GM12891 (cell line): ENCODE data around the gene MAPT.
"Not testable (repeated sequence)": the region's sequence is repeated elsewhere in the genome, so short reads cannot be mapped to it uniquely, and the experiment has no call there.

Experiments used
- DNase-seq: peaks from one replicate; pipeline ENCODE4 v3.0.0; 2011; ENCODE audit warnings: low spot score; ENCODE audit not compliant: insufficient read length
- FAIRE-seq: peaks from 2 replicates; lab custom pipeline; 2011; peaks lifted over from hg19 to GRCh38; lab: Jason Lieb, UNC
- PAX5 ChIP-seq: IDR thresholded peaks from 2 replicates; pipeline ENCODE4 v1.6.1; 2011; ENCODE audit warnings: low read length, moderate library complexity, mild to moderate bottlenecking; ENCODE audit not compliant: insufficient read depth, severe bottlenecking
- POLR2A ChIP-seq: IDR thresholded peaks from 2 replicates; pipeline ENCODE4 v1.6.1; 2011; ENCODE audit warnings: low read depth, low read length, control low read depth
- POLR2AphosphoS5 ChIP-seq: IDR thresholded peaks from 2 replicates; pipeline ENCODE4 v1.6.1; 2011; ENCODE audit warnings: low read depth, low read length, control low read depth
- POU2F2 ChIP-seq: IDR thresholded peaks from 2 replicates; pipeline ENCODE4 v1.6.1; 2011; ENCODE audit warnings: low read depth, mild to moderate bottlenecking, control low read depth, low read length, moderate library complexity
- SPI1 ChIP-seq: IDR thresholded peaks from 2 replicates; pipeline ENCODE4 v1.6.1; 2011; ENCODE audit warnings: low read depth, low read length, control low read depth
- TAF1 ChIP-seq: IDR thresholded peaks from 2 replicates; pipeline ENCODE4 v1.6.1; 2011; ENCODE audit warnings: low read depth, low read length, control low read depth

Gene MAPT

DNA sequence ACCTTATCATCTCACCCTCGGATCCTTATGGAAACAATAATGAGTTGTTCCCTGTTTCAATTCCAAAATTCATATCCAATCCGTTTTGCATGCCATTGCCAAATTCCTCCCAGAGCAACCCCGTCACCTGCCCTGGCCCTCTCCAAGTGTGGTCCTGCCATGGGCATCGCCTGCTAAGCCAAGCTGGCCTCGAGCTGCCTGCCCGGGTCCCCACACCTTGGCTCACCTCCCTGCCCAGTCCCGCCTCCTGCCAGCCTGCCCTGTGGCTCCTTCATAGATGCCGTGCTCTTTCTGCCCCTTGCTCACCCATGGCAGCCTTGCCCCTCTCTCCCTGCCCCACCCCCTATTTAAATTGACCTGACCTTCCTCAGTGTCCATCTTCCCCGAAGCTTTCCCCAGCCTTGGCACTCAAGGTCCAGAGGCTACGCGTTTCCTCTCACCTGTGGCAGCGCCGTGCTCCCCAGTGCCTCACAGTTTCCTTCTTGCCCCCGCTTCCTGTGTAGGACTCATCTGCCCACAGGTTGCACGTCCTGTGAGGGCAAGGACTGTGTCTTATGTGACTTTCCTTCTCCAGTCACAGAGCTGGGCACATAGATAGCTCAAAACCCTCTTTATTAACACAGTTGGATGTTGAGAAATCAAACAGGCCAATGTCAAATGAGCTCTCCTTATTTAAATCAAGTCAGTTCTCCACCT, 12.7 kb downstream of the MAPT start:
- DNase-seq: no peak
- FAIRE-seq: no peak

DNA sequence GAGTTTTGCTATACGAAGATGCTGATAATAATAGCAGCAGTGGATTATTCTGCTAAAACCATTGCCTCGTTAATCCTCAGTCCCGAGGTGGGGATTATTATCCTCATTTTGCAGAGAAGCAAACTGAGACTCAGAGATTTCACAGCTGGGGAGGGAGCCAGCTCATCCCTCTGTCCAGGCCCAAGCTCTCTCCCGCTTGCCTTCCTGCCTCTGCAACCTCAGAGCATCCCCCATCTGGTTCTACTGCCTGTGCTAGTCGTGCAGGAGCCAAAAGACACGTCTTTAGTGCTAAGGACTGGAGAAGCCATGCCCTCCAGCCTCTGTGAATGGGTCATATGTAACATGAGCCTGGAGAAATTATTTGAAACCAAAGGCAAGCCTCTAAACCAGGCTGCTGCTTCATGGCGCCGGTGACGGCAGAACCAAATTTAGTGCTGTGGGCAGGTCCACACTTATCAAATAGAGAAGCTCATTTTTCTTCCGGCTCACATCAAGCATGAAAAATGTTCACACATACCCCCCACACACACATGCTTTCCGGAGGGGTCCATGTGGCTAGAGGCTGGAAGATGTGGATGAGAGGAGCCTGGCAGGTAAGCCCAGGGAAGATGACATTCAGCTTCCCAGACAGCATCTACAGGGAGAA, 13.5 kb downstream of the MAPT start:
- FAIRE-seq (no peak), DNase-seq (no peak)
- TF ChIP-seq POLR2A (no peak), POLR2AphosphoS5 (no peak), TAF1 (no peak), SPI1 (no peak), POU2F2 (no peak), PAX5 (no peak)

More for the DNA sequence above, 12.7 kb downstream of the MAPT start:
- no peak for TF ChIP-seq POLR2A
- no peak for TF ChIP-seq TAF1
- no peak for TF ChIP-seq SPI1
- no peak for TF ChIP-seq PAX5
- TF ChIP-seq POU2F2: no peak
- no peak for TF ChIP-seq POLR2AphosphoS5

DNA sequence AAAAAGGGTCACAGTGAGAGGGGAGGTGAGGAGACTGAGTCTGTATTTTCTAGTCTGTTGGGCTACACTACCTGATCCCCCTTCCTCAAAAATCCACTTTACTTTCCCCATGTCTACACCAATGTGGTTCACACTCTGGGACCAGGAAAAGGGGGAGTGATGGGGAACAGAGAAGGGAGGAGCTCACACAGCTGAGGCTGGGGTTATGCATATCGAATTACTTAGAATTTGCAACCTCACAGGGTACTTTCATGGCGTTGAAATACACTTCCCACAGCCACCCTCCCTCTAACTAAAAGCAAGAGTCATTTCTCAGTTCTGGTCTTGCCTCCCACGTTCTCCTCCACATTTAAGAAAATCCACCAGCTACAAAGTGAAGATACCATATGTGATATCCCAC, 14.1 kb downstream of the MAPT start:
- no peak for DNase-seq
- no peak for FAIRE-seq
- TF ChIP-seq PAX5: no peak
- no peak for TF ChIP-seq TAF1
- no peak for TF ChIP-seq SPI1
- no peak for TF ChIP-seq POLR2A
- TF ChIP-seq POLR2AphosphoS5: no peak
- no peak for TF ChIP-seq POU2F2

DNA sequence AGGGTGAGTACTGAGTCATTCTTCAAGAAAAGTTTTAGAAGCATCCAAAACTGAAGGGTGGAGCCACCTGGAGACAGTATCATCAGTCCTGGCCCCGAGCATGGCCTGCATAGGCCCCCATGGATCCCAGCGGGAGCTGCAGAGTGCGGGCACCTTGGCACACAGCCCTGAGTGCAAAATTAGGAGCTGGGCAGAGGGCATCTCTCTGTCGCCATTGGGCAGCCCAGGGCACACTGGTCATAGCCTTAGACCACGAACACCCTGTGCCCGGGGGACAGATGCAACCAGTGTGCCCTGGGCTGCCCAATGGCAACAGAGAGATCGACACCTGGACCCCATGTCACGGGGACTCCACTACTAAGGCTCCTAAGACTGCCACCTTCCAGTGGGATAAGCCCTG, 14.6 kb downstream of the MAPT start:
- no peak for TF ChIP-seq POLR2AphosphoS5
- TF ChIP-seq POLR2A: no peak
- DNase-seq (no peak), FAIRE-seq (no peak)

DNA sequence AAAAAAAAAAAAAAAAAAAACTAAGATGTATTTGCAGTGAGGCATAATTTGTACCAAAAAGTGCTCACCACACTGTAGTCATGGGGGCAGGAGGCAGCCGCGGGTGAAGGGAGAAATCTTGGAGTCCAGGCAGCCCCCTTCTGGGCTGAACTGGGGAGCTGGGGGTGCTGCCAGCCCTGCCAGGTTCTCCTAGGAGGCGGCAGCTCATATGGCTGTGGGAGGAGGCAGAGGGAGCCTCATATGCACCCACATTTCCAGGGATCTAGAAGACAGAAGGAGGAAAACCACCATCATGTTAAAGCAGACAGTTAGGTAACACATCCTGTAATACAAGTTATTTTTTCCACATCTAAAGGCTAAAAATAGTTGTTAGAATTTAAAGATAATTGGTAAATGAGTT, 16.3 kb downstream of the MAPT start:
- FAIRE-seq (no peak), DNase-seq (no peak)
- TF ChIP-seq POLR2A: no peak
- TF ChIP-seq SPI1: no peak
- no peak for TF ChIP-seq PAX5
- TF ChIP-seq POLR2AphosphoS5: no peak
- no peak for TF ChIP-seq POU2F2
- TF ChIP-seq TAF1: no peak

DNA sequence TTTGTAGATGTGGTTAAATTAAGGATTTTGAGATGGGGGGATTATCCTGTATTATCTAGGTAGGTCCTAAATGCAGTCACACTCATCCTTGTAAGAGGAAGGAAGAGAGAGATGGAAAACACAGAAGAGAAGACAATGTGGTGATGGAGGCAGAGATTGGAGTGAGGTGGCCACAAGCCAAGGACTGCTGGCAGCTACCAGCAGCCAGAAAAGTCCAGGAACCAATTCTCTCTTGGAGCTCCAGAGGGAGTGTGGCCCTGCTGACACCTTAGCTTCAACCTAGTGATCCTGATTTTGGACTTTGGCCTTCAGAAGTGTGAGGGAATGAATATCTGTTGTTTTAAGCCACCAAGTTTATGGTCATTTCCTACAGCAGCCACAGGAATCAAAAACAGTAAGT, 18.0 kb downstream of the MAPT start:
- no peak for DNase-seq
- TF ChIP-seq POU2F2 (no peak), POLR2A (no peak), SPI1 (no peak), POLR2AphosphoS5 (no peak), PAX5 (no peak), TAF1 (no peak)
- no peak for FAIRE-seq

DNA sequence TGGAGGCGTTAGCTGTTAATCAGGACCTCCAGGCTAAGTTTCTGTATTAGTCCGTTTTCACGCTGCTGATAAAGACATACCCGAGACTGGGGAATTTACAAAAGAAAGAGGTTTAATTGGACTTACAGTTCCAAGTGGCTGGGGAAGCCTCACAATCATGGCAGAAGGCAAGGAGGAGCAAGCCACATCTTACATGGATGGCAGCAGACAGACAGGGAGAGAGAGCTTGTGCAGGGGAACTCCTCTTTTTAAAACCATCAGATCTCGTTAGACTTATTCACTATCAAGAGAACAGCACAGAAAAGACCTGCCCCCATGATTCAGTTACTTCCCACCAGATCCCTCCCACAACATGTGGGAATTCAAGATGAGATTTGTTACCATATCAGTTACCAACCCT, 18.7 kb downstream of the MAPT start:
- not testable (repeated sequence) for FAIRE-seq, DNase-seq

DNA sequence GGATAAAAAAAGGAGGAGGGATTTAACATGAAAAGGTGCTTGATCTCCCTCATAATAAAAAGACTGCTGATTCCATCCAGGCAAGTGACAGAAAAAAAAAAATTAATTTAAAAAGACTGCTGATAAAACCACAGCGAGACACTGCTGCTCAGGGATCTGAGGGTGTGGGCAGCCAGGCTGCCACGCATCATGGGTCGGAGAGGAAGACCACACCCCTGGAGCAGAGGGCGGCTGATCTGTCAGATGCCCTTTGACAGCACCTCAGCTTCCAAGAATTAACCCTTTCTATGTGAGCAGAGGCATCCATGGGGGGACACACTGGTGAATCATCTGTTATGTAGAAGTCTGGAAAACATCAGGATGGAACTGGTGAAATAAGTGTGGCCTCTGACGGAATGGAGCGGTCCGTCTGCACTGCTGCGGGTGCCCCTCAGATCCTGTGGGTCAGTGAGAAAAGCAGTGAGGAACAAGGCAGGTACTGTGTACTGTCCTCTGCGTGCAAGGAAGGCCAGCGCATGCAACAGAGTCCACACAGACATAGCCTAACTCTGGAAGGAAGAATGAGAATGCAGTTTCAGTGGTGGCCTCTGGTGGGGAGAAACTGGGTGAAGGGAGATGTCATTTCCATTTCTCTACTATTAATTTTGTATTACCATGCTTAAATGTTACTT, 19.8 kb downstream of the MAPT start:
- no peak for FAIRE-seq
- TF ChIP-seq POU2F2 (no peak), TAF1 (no peak), POLR2A (no peak), POLR2AphosphoS5 (no peak), PAX5 (no peak), SPI1 (no peak)
- no peak for DNase-seq

DNA sequence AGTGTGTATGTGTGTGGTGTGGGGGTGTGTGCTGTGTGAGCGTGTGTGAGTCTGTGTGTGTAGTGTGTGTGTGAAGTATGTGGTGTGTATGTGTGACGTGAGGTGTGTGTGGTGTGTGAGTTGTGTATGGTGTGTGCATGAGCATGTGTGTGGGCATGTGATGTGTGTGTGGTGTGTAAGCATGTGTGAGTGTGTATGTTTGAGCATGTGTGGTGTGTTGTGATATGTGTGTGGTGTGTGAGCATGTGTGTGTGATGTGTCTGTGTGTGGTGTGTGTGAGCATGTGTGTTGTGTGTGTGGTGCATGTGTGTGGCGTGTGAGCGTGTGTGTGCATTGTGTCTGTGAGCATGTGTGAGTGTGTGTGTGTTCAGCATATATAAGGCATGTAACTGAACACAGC, 20.9 kb downstream of the MAPT start:
- TF ChIP-seq SPI1 (no peak), POU2F2 (no peak), PAX5 (no peak), TAF1 (no peak), POLR2AphosphoS5 (no peak), POLR2A (no peak)
- DNase-seq: no peak
- FAIRE-seq: peak; percentile 66

DNA sequence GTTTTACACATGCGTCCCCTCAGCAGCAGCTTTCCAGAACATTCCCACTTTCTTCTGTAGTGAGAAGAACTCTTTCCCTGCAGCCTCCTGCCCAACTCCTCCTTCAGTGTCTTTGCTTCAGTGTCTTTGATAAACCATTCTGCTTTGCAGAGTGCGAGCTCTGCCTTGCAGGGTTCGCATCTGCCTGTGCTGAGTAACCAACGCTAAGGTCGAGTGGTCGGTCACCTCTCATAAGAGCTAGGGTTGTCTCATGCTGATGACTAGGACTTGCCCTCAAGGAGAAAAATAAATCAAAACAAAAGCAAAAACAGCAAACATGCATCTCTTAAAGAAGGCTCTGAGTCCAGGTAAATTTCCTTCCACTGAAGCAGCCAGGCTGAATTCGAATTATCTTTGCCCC, 22.7 kb downstream of the MAPT start:
- DNase-seq (no peak), FAIRE-seq (no peak)

More for the DNA sequence above, 22.7 kb downstream of the MAPT start:
- no peak for TF ChIP-seq SPI1
- TF ChIP-seq PAX5: no peak
- TF ChIP-seq POLR2AphosphoS5: no peak
- no peak for TF ChIP-seq POLR2A
- no peak for TF ChIP-seq POU2F2
- no peak for TF ChIP-seq TAF1
